ENCODE results near the gene IL22RA1. TPM values are rescaled to one million over a fixed set of nuclear protein-coding genes. Genes with fewer than 3 reads are reported as not detected.

Gene IL22RA1
- total RNA-seq, 1 donor from 2014 or later = 0.24 TPM

GRCh38 chr1:24105368-24106160 is 37.4 kb downstream of the IL22RA1 start:
- ATAC-seq (no peak), DNase-seq (ENCODE audit: missing footprints) (no peak)
- intact Hi-C loops (cut with DNase I) = no loop called here

DNA sequence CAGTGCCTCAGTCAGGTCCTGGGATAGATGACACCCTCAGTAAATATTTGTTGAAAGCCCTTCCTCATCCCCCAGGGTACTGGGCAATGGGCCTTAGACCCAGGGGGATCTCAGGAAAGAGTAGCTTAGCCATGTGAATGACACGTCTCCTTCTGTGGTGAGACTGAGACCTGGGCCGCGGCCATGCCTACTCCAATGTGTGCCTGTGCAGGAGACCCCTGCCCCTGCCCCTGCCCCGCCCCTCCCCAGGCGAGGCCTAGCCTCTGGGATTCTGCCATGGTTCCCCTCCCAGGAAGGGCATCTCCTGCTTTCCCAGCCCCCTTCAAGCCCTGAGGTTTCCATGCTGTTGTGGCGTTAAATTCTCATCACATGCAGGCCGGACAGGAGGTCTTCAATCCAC is 38.1 kb downstream of the IL22RA1 start:
- DNase-seq (ENCODE audit: missing footprints) (no peak), ATAC-seq (no peak)
- intact Hi-C loops (cut with DNase I) = no loop called here

DNA sequence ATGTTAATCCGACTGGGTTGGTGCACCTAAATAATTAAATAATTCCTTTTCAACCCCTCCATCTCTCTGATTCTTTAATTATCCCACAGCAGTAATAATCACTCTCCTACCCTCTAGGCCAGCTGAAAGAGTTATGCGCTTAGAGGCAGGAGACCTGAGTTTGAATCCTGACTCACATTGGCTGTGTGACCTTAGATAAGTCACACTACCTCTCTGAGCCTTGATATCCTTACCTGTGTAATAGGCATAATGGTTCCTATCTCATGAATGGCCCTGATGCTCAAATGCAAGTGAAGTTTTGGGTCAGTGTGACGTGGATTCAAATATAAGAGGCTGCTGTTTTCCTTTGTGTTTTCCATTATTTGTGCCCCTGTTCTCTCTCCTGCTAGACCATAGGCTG is 39.1 kb downstream of the IL22RA1 start:
- no peak for ATAC-seq
- intact Hi-C loops (cut with DNase I) = no loop called here
- no peak for DNase-seq (ENCODE audit: missing footprints)

GRCh38 chr1:24103408-24103807 is 39.5 kb downstream of the IL22RA1 start:
- intact Hi-C loops (cut with DNase I) = no loop called here
- no peak for ATAC-seq
- DNase-seq (ENCODE audit: missing footprints) = no peak

- DNase-seq (ENCODE audit: missing footprints) = peak; percentile 84
- intact Hi-C loops (cut with DNase I) = no loop called here
- ATAC-seq = peak; percentile 76
Measured at GRCh38 chr1:24102961-24103360, 40.0 kb downstream of the IL22RA1 start.

- intact Hi-C loops (cut with DNase I) = no loop called here
- ATAC-seq (no peak), DNase-seq (ENCODE audit: missing footprints) (no peak)
Measured at GRCh38 chr1:24101796-24102586, 40.9 kb downstream of the IL22RA1 start.

- no peak for ATAC-seq
- intact Hi-C loops (cut with DNase I) = no loop called here
- no peak for DNase-seq (ENCODE audit: missing footprints)
Measured at GRCh38 chr1:24100945-24101737, 41.8 kb downstream of the IL22RA1 start.

DNA sequence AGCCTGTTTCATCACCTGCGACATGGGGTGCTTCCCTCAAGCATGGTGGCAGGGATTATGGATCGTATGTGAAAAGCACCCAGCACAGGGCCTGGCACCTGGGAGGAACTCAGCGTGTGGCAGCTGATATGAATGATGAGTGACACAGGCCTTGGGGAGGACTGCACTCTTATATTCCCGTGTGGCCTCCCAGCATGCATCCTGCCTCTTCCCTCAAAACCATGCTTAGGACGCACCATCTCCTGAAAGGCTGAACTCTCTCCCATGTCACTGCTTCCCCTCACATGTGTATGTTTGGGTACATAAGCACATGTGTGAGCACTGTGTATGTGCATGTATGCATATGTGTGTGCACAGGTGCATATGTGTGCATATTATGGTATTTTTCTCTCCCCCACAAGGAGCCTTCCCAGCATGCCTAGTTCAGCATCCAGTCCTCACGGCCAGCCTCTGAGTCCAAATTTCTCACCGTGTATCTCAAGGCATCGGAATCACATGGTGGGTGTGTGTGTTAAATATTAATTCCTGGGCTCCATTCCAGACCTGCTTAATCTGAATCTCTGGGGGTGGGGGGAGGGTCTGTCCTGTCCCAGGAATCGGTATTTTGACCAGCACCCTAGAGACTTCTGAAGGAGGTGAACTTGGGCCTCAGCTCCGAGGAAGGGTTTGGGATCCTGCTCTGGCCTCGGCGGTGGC is 43.8 kb downstream of the IL22RA1 start:
- no peak for DNase-seq (ENCODE audit: missing footprints)
- intact Hi-C loops (cut with DNase I) = no loop called here

DNA sequence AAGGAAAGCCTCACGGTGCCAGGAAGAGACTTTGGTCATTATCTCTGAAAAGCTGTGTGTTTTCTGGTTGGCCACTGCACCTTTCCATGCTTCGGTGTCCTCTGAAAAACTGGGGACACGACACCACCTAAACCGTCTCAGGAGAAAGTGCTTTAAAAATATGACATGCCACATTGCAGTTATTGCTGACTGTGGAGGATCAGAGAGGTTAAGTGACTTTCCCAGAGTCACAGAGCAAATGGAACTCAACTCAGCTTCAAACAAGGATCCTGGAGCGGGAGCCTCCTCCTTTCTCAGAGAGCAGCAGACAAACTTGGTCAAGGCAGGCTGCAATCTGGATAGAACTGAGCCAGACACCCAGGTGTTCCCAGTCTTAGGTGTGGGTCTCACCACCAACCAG is 44.8 kb downstream of the IL22RA1 start:
- no peak for DNase-seq (ENCODE audit: missing footprints)
- ATAC-seq = no peak
- intact Hi-C loops (cut with DNase I) = no loop called here

More for the DNA sequence above, 43.8 kb downstream of the IL22RA1 start:
- no peak for ATAC-seq

GRCh38 chr1:24097663-24098062 is 45.3 kb downstream of the IL22RA1 start:
- DNase-seq (ENCODE audit: missing footprints) = peak; percentile 62
- intact Hi-C loops (cut with DNase I) = no loop called here
- ATAC-seq = no peak

GRCh38 chr1:24096739-24097103 is 46.2 kb downstream of the IL22RA1 start:
- no peak for ATAC-seq
- DNase-seq (ENCODE audit: missing footprints) = no peak
- intact Hi-C loops (cut with DNase I) = no loop called here

DNA sequence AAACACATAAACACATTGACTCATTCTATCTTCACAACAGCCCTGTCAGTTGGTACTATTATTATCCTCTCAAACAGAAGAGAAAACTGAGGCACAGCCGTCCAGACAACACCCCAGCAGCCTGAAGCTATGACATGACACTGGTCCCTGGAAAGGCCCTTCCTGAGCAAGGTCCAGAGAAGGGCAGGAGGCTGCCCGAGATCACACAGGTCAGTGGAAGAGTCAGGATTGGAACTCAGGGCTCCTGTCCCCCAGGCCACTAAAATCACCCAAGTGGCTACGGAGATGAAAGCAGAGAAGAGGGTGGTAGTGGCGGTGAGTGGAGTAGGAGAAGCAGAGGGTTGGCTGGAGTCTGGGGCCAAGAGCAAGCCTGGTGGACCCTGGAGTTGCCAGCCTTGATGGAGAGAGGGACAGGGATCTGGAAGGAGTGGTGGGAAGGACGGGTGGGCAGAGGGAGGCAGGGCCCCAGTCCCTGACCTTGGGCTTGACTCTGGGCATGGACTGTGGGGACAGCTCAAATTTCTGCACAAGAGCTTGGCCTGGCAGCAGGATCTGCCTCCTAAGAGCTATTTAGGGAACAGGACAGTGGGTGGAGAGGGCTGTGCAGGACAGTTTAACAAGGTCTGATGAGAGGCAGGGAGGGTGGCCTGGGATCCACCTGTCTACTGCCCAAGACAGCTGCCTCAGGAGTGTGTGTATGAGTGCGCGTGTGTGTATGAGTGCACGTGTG is 46.8 kb downstream of the IL22RA1 start:
- DNase-seq (ENCODE audit: missing footprints) (no peak), ATAC-seq (peak; percentile 82)
- intact Hi-C loops (cut with DNase I) = no loop called here

- no peak for DNase-seq (ENCODE audit: missing footprints)
Measured at GRCh38 chr1:24095140-24095859, 47.6 kb downstream of the IL22RA1 start.

DNA sequence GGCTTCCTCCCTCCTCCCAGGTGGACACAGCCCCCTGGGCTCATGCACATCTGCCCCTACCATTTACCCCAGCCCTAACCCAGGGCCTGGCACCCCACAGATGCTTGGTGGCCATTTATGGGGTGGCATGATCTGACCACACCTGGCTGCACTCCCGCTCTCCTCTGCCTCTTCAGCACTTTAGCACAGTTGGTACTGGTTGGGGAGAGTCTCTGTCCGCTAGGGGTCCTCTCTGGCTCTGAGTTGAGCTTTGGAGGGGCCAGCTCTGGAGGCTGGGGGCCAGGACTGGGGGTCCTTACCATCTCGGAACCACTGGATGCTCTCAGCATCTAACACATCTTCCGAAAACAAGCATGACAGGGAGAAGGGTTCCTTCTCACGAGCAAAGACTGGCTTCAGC is 48.4 kb downstream of the IL22RA1 start:
- intact Hi-C loops (cut with DNase I) = no loop called here
- DNase-seq (ENCODE audit: missing footprints) (no peak), ATAC-seq (no peak)

More at GRCh38 chr1:24095140-24095859, 47.6 kb downstream of the IL22RA1 start:
- intact Hi-C loops (cut with DNase I) = no loop called here
- no peak for ATAC-seq

GRCh38 chr1:24093732-24094131 is 49.2 kb downstream of the IL22RA1 start:
- DNase-seq (ENCODE audit: missing footprints) (no peak), ATAC-seq (no peak)
- intact Hi-C loops (cut with DNase I) = no loop called here

DNA sequence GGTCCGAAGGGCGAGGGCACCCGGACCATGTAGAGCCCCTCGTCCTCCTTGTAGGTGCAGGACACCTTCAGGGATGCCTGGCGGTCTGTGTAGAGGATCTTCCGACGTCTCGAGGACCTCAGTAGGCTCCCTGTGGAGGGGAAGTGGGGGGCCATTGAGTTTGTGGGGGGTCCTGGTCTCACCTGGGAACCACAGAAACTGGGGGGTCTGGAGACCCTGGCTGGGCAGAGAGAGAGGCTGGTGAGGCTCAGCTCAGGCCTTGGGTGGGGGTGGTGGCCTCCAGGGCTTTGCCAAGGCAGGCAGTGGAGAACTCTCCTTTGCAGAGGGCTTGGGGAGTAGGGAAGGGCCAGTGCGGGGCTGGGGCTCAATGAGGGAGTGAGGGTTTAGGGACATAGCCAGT is 50.0 kb downstream of the IL22RA1 start:
- ATAC-seq (no peak), DNase-seq (ENCODE audit: missing footprints) (no peak)
- intact Hi-C loops (cut with DNase I) = no loop called here

DNA sequence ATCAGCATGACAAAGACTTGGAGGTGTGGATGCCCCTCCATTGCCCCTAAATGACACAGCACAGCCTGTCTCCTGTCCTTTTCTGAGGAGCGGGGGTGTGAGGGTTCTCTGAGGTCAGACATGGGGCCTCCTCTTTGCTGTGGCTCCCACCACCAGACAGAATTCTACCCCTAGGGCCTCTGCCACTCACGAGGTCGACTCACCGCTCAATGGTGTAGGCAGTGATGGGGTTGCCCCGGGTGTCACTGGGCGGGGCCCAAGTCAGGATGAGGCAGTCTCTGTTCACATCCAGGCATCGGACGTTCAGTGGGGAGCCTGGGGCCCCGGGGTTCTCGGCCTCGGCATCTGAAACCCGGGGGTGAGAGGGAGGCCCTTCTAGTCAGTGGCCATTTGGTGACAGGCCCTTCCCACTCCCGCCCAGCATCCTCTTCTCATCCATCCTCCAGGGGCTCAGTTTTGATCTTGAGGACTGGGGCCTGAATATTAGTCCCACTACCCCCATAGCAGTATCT is 50.9 kb downstream of the IL22RA1 start:
- intact Hi-C loops (cut with DNase I) = no loop called here
- no peak for ATAC-seq
- DNase-seq (ENCODE audit: missing footprints) = no peak

Data from Right ventricle myocardium inferior (tissue), 1 donor.